ENCODE data around the gene GUCA2A.

GUCA2A gene

DNA sequence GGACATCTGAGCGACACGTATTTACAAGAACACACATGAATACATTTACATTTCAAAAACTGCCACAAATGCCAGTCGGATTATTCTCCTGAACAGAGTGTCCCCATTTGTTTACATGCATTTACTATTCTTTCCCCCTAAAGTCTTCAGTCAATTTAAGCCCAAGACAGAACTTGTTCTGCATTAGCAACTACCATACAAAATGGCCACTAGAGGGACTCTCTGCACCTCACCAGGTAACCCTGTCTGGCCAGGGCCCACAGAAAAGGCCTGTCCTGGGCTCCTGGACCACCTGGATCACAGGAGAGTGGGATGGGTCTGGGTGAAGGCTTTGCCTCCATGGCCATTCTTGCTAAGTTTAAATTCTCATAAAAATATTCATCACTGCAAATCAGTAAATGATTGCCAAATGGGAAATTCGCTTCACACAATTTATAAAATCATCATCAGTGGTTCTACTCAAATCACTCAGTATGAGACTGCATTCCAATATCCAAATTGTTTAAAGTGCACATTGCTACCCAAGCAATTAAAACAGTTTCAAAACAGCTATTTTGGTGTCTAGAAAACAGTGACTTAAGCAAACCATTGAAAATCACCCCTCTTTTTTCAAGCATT is 12.5 kb upstream of the GUCA2A start:
- no peak overlapping the region for H3K27ac ChIP-seq (ENCODE audit: extremely low read depth, low read depth, low read length)
- H3K9me3 ChIP-seq (ENCODE audit: control insufficient read depth, insufficient read depth, low read depth, low read length) = no peaks in the 10 kb centered on the region
- TF ChIP-seq ZNF660 (tag by site-specific recombination; IDR thresholded peaks at IDR 0.05) = 0 out of 2 replicates have a peak, but pooled peaks have one; percentile 26
- peak; percentile 76 for TF ChIP-seq ZNF654 (tag by site-specific recombination; IDR thresholded peaks at IDR 0.05; ENCODE audit: low read depth)
- peak; percentile 66; the same call in 1 of the 2 replicates for TF ChIP-seq ZNF2 (tag by site-specific recombination; IDR thresholded peaks at IDR 0.05)
- peak; percentile 48; the same call in 1 of the 2 replicates for TF ChIP-seq ZNF692 (tag by site-specific recombination; IDR thresholded peaks at IDR 0.05)
- peak; percentile 61; the same call in 1 of the 2 replicates for TF ChIP-seq ZFP69B (tag by site-specific recombination; IDR thresholded peaks at IDR 0.05)
- TF ChIP-seq, protein P1, sequence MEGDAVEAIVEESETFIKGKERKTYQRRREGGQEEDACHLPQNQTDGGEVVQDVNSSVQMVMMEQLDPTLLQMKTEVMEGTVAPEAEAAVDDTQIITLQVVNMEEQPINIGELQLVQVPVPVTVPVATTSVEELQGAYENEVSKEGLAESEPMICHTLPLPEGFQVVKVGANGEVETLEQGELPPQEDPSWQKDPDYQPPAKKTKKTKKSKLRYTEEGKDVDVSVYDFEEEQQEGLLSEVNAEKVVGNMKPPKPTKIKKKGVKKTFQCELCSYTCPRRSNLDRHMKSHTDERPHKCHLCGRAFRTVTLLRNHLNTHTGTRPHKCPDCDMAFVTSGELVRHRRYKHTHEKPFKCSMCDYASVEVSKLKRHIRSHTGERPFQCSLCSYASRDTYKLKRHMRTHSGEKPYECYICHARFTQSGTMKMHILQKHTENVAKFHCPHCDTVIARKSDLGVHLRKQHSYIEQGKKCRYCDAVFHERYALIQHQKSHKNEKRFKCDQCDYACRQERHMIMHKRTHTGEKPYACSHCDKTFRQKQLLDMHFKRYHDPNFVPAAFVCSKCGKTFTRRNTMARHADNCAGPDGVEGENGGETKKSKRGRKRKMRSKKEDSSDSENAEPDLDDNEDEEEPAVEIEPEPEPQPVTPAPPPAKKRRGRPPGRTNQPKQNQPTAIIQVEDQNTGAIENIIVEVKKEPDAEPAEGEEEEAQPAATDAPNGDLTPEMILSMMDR (tag by site-specific recombination; IDR thresholded peaks at IDR 0.05) = peak; percentile 44; the same call in 1 of the 2 replicates
- no peak for TF ChIP-seq ZNF223 (tag by site-specific recombination; IDR thresholded peaks at IDR 0.05)
- TF ChIP-seq ZNF76 (tag by site-specific recombination; IDR thresholded peaks at IDR 0.05; ENCODE audit: borderline replicate concordance, low read depth) = no peak
- POLR2A ChIA-PET = no interaction called here
- peaks cover 0 to 9% of the 10 kb centered on the region in 2 experiments; a peak in 1 of 3 replicates for H3K36me3 ChIP-seq (ENCODE audit: control insufficient read depth in 2 of 2, insufficient read depth in 1 of 2, low read length in 2 of 2)
- CTCF ChIA-PET = interaction anchor here (0.7 to 1.1 kb wide), 8 partner anchors 8 to 139 kb away, joined by 3 to 7 read pairs (median 3); no protein-coding TSS in a partner anchor
- no peak overlapping the region for H3K4me3 ChIP-seq (ENCODE audit: low read depth, low read length)
- H3K4me1 ChIP-seq (ENCODE audit: control insufficient read depth, insufficient read depth, low read length) = peaks cover 18% of the 10 kb centered on the region

DNA sequence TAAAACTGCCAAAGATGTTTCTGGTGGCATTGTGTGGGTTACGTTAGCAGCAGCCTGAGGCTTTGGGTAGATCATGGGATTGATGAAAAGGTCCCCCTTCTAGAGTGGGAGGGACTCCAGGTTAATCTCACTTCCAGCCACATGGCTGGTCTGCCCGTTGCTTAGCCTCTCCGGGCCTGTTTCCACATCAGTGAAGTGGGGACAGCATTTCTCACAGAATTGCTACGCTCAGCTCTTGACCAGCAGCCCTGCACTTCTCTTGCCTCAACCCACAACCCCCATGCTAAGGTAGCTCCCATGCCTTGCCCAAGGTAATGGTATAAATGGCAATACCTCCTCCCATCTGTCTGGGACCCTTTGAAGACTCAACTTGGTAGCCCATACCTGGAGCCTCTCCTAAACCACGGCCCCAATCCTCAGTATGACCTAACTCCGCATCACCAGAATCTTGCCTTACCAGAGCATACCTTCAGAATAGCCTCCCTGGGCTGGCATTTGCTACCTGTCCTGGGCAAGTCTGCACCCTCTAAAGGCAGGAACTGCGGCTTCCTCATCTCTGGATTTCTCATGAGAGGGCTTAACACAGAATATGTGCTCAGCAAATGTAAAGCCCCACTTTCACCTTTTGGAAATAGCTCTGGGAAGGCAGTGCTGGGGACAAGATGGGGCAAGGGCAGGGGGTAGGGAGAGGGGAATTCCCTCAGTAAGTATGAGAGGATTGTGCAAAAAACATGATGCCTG is 10.9 kb upstream of the GUCA2A start:
- ChIA-PET POLR2A (no interaction called here), CTCF (interaction anchor here (0.6 to 4.3 kb wide), 13 partner anchors 11 to 1747 kb away, joined by 3 to 24 read pairs (median 4); partner anchors contain the start of gene GUCA2A)
- Histone ChIP-seq H3K4me1 (ENCODE audit: control insufficient read depth, insufficient read depth, low read length) (peaks cover 18% of the 10 kb centered on the region), H3K4me3 (ENCODE audit: low read depth, low read length) (no peak overlapping the region), H3K27ac (ENCODE audit: extremely low read depth, low read depth, low read length) (no peak overlapping the region), H3K9me3 (ENCODE audit: control insufficient read depth, insufficient read depth, low read depth, low read length) (no peaks in the 10 kb centered on the region), H3K36me3 (ENCODE audit: control insufficient read depth in 2 of 2, insufficient read depth in 1 of 2, low read length in 2 of 2) (no peaks in the 10 kb centered on the region)
- TF ChIP-seq YY1 (tag by site-specific recombination; IDR thresholded peaks at IDR 0.05) (no peak), ZNF704 (tag by site-specific recombination; IDR thresholded peaks at IDR 0.05) (no peak), ZNF354C (tag by site-specific recombination; IDR thresholded peaks at IDR 0.05; ENCODE audit: borderline replicate concordance, low read depth) (no peak), ZNF48 (tag by site-specific recombination; IDR thresholded peaks at IDR 0.05) (no peak), ZNF19 (tag by site-specific recombination; IDR thresholded peaks at IDR 0.05; ENCODE audit: low read depth) (no peak)

- TF ChIP-seq ZNF704 (tag by site-specific recombination; IDR thresholded peaks at IDR 0.05) (no peak), ZNF660 (tag by site-specific recombination; IDR thresholded peaks at IDR 0.05) (no peak)
- no peaks in the 10 kb centered on the region for H3K36me3 ChIP-seq (ENCODE audit: control insufficient read depth in 2 of 2, insufficient read depth in 1 of 2, low read length in 2 of 2)
- POLR2A ChIA-PET = no interaction called here
- no peak overlapping the region for H3K4me3 ChIP-seq (ENCODE audit: low read depth, low read length)
- peaks cover 11% of the 10 kb centered on the region for H3K4me1 ChIP-seq (ENCODE audit: control insufficient read depth, insufficient read depth, low read length)
- H3K27ac ChIP-seq (ENCODE audit: extremely low read depth, low read depth, low read length) = no peak overlapping the region
- CTCF ChIA-PET = interaction anchor here (0.5 to 4.3 kb wide), 66 partner anchors 9 to 721 kb away, joined by 3 to 32 read pairs (median 4); partner anchors contain the start of genes FOXJ3 and GUCA2A
- no peaks in the 10 kb centered on the region for H3K9me3 ChIP-seq (ENCODE audit: control insufficient read depth, insufficient read depth, low read depth, low read length)
These were observed 9.6 kb upstream of the GUCA2A start for GRCh38 chr1:42173961-42174735.

All from HEK293 (cell line).